OCI-LY3 (cell line): ENCODE data around the gene KIAA1210.

Experiments used
- H2AFZ ChIP-seq: fragments of 200-600, 300-600 bp; shearing (Covaris generic); 2 replicates; pipeline ENCODE4 v1.6.0; 2014; ENCODE audit warnings: antibody characterized with exemption, low read depth, low read length
- H3K27ac ChIP-seq: fragments of 200-600, 300-600 bp; sonication (generic); 2 replicates; pipeline ENCODE4 v1.5.1; 2014; ENCODE audit warnings: mild to moderate bottlenecking, low read length, moderate library complexity, mixed read lengths
- H3K27me3 ChIP-seq: fragments of 200-600, 300-600 bp; sonication (generic); 2 replicates; pipeline ENCODE4 v1.6.1; 2014; ENCODE audit warnings: low read depth, low read length, mixed read lengths
- H3K36me3 ChIP-seq: fragments of 200-600, 300-600 bp; sonication (generic); replicated peaks from 2 replicates; pipeline ENCODE3; 2014; ENCODE audit warnings: low read depth, low read length, mixed read lengths
- H3K4me1 ChIP-seq: fragments of 300-600, 200-600 bp; sonication (generic); 2 replicates; pipeline ENCODE4 v1.6.1; 2014; ENCODE audit warnings: low read length, mixed read lengths
- H3K4me2 ChIP-seq: fragments of 200-600, 300-600 bp; sonication (generic); 2 replicates; pipeline ENCODE4 v1.6.1; 2014; ENCODE audit warnings: low read length, mixed read lengths
- H3K4me3 ChIP-seq: fragments of 300-600, 200-600 bp; sonication (generic); 2 replicates; pipeline ENCODE4 v1.5.1; 2014; ENCODE audit warnings: antibody characterized with exemption, mild to moderate bottlenecking, low read length, moderate library complexity
- H3K79me2 ChIP-seq: fragments of 300-600, 200-600 bp; shearing (Covaris generic); 2 replicates; pipeline ENCODE4 v1.6.1; 2014; ENCODE audit warnings: mild to moderate bottlenecking, low read length, mixed read lengths
- H3K9ac ChIP-seq: fragments of 300-600, 200-600 bp; shearing (Covaris generic); 2 replicates; pipeline ENCODE4 v1.6.0; 2014; ENCODE audit warnings: mild to moderate bottlenecking, low read length, moderate library complexity
- H3K9me3 ChIP-seq: fragments of 200-600, 300-600 bp; shearing (Covaris generic); 2 replicates; pipeline ENCODE4 v1.6.1; 2014; ENCODE audit warnings: low read length, mixed read lengths; ENCODE audit not compliant: insufficient read depth
- H4K20me1 ChIP-seq: fragments of 200-600, 300-600 bp; sonication (generic); 2 replicates; pipeline ENCODE4 v1.6.1; 2016; ENCODE audit warnings: low read length, mixed read lengths; ENCODE audit not compliant: insufficient read depth
- CTCF ChIP-seq: fragments of 200-600, 300-600 bp; sonication (generic); IDR thresholded peaks from 2 replicates; pipeline ENCODE4 v1.5.1; 2014; ENCODE audit warnings: antibody characterized with exemption, low read length, low read depth
- EZH2phosphoT487 ChIP-seq: fragments of 200-600 bp; shearing (Covaris generic); IDR thresholded peaks from 2 replicates; pipeline ENCODE4 v1.6.1; 2018; ENCODE audit warnings: antibody characterized with exemption, mixed run types, low read depth

Gene KIAA1210

GRCh38 chrX:119158226-119158625 lies 30.6 kb upstream of the KIAA1210 start:
- H3K36me3 ChIP-seq = no peaks in the 10 kb centered on the region
- no peak overlapping the region for H3K4me3 ChIP-seq
- no peak overlapping the region for H3K4me2 ChIP-seq
- no peaks in the 10 kb centered on the region for H3K79me2 ChIP-seq
- H3K9ac ChIP-seq = no peak overlapping the region
- no peak overlapping the region for H3K27ac ChIP-seq
- no peaks in the 10 kb centered on the region; the same call in 1 of the 2 replicates for H3K4me1 ChIP-seq
- TF ChIP-seq CTCF (no peak), EZH2phosphoT487 (no peak)
- no peak overlapping the region for H2AFZ ChIP-seq
- H3K9me3 ChIP-seq = no peaks in the 10 kb centered on the region
- peaks cover 11% of the 10 kb centered on the region; the same call in 1 of the 2 replicates for H3K27me3 ChIP-seq
- no peaks in the 10 kb centered on the region for H4K20me1 ChIP-seq

GRCh38 chrX:119156241-119156640 lies 28.6 kb upstream of the KIAA1210 start:
- Histone ChIP-seq H2AFZ (no peak overlapping the region), H3K9ac (no peak overlapping the region), H3K9me3 (no peaks in the 10 kb centered on the region), H3K27me3 (peaks cover 11% of the 10 kb centered on the region; the same call in 1 of the 2 replicates), H3K36me3 (no peaks in the 10 kb centered on the region), H3K4me3 (no peak overlapping the region), H3K27ac (no peak overlapping the region), H4K20me1 (no peaks in the 10 kb centered on the region), H3K4me1 (no peaks in the 10 kb centered on the region; the same call in 1 of the 2 replicates), H3K4me2 (no peak overlapping the region), H3K79me2 (no peaks in the 10 kb centered on the region)
- TF ChIP-seq CTCF (no peak), EZH2phosphoT487 (no peak)

GRCh38 chrX:119155416-119156035 lies 27.9 kb upstream of the KIAA1210 start:
- H3K79me2 ChIP-seq = no peaks in the 10 kb centered on the region
- H3K27ac ChIP-seq = no peak overlapping the region
- no peaks in the 10 kb centered on the region for H3K9me3 ChIP-seq
- H3K9ac ChIP-seq = no peak overlapping the region
- TF ChIP-seq EZH2phosphoT487 = no peak
- TF ChIP-seq CTCF = no peak
- H3K27me3 ChIP-seq = 0 out of 2 replicates have a peak, but pooled peaks cover 11% of the 10 kb centered on the region
- H3K4me3 ChIP-seq = no peak overlapping the region
- no peaks in the 10 kb centered on the region; the same call in 1 of the 2 replicates for H3K4me1 ChIP-seq
- no peak overlapping the region for H2AFZ ChIP-seq
- no peaks in the 10 kb centered on the region for H3K36me3 ChIP-seq
- H3K4me2 ChIP-seq = no peak overlapping the region
- H4K20me1 ChIP-seq = no peaks in the 10 kb centered on the region

GRCh38 chrX:119151051-119151380 lies 23.4 kb upstream of the KIAA1210 start:
- Histone ChIP-seq H3K9me3 (no peaks in the 10 kb centered on the region), H2AFZ (no peak overlapping the region), H3K36me3 (no peaks in the 10 kb centered on the region), H4K20me1 (no peaks in the 10 kb centered on the region), H3K4me3 (no peak overlapping the region), H3K4me2 (no peak overlapping the region), H3K4me1 (no peaks in the 10 kb centered on the region), H3K27me3 (0 out of 2 replicates have a peak, but pooled peaks cover 6% of the 10 kb centered on the region), H3K79me2 (no peaks in the 10 kb centered on the region), H3K27ac (no peak overlapping the region), H3K9ac (no peak overlapping the region)
- TF ChIP-seq CTCF (no peak), EZH2phosphoT487 (no peak)
